GM12872 (cell line): ENCODE results near the gene KDM1B.

Source experiments
- TF ChIP-seq, protein P1 (sequence below): IDR thresholded peaks from 3 replicates; pipeline ENCODE4 v1.5.1; 2011; ENCODE audit warnings: low read depth, mild to moderate bottlenecking, low read length, moderate library complexity; ENCODE audit not compliant: insufficient read depth

KDM1B gene

DNA sequence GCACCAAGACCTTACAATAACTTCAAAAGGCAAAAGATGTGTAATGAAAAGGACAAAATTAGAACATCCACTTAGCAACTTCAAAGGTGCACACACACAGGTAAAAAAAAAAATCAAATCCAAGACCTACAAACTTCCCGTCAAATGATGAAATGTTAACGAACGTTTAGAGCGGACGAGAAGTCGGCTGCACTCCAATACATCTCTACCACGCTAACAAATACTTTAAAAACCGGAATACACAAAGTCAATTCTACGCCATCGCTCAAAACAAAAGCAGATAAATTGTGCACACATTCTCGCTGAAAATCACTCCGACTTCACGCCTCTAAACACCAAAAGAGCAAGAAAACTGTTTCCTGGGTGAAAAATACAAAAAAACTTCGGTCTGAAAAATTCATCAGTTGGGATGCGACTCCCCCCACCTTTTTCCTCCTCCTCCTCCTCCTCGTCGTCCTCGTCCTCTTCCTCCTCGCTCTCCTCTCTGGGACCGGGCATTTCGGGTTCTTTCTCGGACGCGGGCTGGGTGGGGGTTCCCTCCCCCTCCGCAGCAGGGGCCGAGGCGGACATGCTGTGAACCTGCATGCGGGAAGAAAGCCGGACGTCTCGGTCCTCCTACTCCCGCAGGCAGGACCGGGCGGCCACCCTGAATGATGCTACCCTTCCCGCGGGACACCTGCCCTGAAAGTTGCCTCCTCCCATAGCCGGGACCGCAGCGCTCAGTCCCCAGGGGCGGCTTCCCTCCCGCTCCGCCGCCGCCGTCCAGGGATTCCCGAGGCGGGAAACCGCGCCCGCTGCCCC lies 108.4 kb downstream of the KDM1B start:
- TF ChIP-seq, protein P1, sequence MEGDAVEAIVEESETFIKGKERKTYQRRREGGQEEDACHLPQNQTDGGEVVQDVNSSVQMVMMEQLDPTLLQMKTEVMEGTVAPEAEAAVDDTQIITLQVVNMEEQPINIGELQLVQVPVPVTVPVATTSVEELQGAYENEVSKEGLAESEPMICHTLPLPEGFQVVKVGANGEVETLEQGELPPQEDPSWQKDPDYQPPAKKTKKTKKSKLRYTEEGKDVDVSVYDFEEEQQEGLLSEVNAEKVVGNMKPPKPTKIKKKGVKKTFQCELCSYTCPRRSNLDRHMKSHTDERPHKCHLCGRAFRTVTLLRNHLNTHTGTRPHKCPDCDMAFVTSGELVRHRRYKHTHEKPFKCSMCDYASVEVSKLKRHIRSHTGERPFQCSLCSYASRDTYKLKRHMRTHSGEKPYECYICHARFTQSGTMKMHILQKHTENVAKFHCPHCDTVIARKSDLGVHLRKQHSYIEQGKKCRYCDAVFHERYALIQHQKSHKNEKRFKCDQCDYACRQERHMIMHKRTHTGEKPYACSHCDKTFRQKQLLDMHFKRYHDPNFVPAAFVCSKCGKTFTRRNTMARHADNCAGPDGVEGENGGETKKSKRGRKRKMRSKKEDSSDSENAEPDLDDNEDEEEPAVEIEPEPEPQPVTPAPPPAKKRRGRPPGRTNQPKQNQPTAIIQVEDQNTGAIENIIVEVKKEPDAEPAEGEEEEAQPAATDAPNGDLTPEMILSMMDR = no peak

DNA sequence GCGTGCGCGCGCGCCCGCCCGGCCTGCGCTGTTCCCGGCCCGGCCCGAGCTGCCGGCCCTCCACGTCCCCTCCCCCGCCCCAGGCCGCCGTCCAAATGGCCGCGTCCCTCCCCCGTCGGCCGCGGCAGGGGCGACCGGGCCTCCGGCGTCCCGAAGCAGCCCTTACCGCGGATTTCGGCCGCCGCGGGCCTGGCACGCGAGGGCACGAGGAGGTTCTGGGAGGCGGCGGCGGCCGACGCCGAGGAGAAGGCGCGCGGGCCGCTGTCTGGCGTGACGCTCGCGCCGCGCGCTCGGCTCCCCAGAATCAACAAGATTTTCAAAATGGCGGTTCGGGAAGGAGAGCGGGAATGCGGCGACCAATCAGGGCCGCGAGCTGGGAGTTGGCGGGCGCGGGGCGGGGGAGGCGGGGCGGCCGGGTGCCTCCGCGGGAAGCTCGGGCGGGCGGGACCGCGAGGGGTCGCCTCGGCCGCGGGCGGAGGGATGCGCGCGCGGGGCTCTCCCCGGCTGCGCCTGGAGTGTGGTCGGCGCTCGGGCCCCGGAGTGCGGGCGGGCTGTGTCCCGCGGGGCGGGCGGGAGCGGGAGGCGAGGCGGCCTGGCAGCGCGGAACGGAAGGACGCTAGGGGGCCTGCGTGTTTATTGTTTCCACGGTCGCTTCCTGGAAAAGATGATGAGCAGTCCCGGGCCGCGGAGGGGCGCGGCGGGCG lies 109.1 kb downstream of the KDM1B start, which contains the start of gene DEK:
Gene DEK (minus strand): TSS at position 312 of the 704 bp plus-strand sequence. CDS start 543 bp downstream, outside the sequence.
- TF ChIP-seq, protein P1 = peak; percentile 43; the same call in 2 of the 3 replicates

DNA sequence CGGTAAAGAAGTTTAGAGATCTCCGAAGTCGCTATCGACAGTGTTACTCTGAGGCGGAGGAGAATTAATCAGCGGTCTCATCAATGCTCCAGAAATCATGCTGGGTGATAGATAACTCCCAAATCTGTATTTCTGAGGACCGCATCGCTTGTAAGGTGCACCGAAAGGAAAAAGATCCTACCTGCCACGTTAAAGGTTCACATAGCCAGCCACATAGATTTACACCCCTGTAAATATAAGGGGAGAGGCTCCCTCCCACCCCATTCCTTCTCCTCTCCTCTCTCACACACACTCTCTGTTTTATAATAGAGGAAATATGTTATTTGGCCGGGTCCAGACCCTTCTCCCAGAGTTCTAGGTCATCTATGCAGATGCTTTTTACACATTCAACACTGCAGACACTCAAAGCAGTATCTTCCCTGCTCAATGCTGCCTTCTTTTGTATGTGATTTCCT lies 109.7 kb downstream of the KDM1B start:
- TF ChIP-seq, protein P1 = no peak; the same call in 2 of the 3 replicates

DNA sequence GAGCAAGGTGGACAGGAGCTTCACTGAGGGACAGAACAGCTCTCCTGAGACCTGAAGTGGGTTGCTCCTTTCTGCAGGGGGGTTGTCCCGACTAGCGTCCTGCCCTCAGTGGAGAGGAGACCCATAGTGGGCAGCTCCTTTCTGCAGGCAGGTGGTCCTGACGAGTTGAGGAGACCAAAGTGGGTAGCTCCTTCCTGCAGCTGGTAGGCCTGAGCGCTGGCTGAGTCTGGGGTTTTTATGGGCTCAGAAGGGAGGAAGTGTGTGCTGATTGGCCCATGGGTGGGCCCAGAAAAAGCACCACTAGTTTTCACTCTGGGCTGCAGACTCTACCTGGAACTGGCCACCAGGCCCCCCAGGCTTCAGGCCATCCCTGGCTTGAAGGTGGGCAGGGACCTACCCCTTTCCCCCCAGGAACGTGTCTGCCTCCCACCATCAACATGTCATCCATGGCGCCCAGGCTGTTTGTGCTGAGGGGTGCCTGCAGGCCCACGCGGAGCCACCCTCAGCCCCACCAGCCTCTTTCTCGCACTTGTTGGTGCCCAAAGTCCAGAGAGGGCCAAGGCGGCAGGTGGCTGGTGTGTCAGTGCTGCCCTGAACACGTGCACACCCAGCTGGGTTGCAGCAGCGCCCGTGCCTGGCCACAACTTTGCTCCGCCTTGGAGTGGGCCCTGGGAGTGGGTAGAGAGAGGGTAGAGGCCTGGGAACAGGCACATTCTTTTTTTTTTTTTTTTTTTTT lies 110.7 kb downstream of the KDM1B start:
- TF ChIP-seq, protein P1 = no peak

DNA sequence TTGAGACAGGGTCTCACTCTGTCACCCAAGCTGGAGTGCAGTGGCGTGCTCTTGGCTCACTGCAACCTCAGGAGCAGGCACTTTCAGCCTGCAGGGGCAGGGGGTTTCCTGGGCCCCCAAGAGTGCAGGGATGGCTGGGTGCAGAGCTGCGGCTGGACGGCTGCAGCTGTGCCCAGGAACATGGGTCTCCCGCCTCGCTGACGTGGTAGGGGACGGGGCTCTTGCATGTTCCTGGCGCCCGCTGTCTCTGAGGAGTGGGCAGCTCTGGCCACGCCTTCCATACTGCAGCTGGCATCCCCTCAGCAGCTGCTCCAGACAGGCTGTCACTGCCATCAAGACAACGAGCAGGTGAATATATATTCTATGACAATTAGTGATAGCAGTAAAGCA lies 111.3 kb downstream of the KDM1B start:
- TF ChIP-seq, protein P1 = no peak

DNA sequence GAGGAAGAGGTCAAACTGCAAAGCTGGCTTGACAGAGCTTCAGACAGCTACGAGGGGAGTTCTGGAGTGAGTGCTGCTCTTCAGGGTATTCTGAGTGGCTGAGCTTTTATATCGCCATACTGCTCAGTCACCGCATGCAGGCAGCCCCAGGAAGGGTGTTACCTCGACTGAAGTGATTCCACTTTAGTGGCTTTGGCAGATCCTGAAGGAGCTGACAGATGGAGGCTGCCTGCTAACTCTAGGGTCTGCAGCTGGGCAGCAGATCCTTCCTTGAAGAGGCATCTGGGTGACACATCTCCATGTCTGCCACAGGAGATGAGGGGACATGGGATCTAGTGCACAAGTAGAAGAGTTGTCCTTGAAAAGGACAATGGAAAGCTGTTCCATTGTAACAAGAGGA lies 112.8 kb downstream of the KDM1B start:
- TF ChIP-seq, protein P1 = no peak

DNA sequence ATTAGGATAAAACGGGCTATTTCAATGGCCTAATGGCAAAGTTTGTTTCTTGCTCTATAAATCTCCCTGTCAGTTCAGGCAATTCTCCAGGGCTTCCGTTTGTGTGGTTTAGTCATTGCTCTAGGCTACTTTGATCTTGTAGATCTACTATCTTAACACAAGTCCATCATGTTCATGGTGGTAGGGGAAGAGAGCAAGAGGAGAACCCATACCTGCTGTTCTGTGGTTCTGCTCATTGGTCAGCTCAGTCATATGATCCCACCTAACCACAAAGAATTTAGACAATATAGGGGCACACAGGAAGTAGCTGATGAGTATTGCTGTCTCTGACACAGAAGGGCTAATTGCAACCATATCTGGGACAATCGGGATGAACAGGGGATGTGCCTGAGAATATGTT lies 114.0 kb downstream of the KDM1B start:
- TF ChIP-seq, protein P1 = no peak
